HG03342 (cell line): ENCODE measurements around the gene DCBLD2.

Source experiments
- ATAC-seq: cut with Tn5 transposase; IDR thresholded peaks from one replicate; pipeline ENCODE4 v1.9.1; 2021; ENCODE audit warnings: mild to moderate bottlenecking, moderate library complexity; ENCODE audit not compliant: unreplicated experiment

DCBLD2 gene

DNA sequence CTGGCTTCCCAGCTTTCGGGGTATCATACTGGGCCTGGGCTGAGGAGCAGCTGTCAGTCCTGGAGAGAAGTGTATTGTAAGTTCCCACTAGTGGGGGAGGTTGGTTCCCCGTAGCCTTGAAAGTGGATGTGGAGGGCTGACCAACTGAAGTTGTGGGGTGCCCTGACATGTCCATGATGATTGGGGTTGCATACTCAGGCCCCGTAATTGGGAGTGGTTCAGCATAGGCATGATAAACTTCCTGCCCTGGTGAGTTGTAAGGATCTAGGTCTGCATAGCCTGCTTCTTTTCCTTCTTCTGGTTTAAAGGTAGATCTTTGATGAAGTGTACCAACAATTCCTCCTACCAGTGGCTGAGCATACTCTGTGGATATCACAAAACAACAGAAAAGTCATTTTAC lies 102.0 kb downstream of the DCBLD2 start:
- no peak for ATAC-seq

DNA sequence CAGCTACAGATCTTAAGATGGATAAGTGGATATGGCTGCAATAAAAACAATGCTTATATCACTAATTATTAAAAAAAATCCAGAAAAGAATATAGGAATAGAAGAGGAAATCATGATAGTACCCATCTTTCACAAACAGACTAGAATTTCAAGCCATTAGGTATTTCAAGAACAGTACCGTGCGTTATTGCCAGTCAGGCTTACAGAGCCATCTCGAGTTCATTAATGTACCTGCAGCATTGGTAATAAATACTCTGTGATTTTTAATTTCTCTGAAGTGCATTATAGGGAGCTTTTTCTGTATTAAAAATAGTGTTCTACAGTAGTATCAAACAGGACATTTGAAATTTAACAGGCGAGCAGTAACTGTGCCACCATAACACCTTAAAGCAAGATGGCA lies 102.7 kb downstream of the DCBLD2 start:
- ATAC-seq: no peak

GRCh38 chr3:98797905-98798304 lies 103.6 kb downstream of the DCBLD2 start:
- ATAC-seq: no peak

DNA sequence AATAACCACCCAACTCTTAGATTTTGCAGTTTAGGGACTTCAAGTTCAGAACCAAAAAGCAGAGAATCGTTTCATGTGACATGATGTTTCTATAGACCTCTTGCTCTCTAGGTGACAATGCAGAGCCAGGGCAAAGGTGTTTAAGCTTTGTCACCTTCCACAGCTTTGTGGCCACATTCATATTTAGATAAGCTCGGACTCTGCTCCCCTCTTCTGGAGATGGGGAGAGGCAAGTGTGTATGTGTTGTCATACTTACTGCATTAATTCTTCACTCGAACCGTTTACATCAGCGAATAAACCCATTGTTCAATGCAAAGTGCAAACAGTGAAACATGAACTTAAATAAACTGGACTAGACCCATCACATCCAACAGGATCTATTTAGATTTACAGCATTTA lies 105.2 kb downstream of the DCBLD2 start:
- ATAC-seq: no peak

DNA sequence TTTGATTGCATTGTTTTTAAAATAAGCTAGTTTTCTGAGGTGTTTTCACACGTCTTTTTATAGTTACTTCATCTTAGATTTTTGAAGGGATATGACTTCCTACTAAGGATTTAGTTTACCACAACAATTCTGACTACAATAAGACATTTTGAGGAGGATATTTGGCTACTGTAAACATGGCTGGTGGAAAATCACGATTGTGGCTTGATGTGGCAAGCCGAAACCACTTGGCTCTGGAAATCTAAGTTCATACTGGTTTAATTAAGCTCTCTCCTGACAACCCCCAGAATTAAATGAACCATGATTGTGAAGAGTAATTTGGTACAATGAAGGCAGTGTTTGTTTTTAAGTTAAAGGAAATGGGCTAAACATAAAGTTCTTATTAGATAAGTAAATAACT lies 107.5 kb downstream of the DCBLD2 start:
- no peak for ATAC-seq

DNA sequence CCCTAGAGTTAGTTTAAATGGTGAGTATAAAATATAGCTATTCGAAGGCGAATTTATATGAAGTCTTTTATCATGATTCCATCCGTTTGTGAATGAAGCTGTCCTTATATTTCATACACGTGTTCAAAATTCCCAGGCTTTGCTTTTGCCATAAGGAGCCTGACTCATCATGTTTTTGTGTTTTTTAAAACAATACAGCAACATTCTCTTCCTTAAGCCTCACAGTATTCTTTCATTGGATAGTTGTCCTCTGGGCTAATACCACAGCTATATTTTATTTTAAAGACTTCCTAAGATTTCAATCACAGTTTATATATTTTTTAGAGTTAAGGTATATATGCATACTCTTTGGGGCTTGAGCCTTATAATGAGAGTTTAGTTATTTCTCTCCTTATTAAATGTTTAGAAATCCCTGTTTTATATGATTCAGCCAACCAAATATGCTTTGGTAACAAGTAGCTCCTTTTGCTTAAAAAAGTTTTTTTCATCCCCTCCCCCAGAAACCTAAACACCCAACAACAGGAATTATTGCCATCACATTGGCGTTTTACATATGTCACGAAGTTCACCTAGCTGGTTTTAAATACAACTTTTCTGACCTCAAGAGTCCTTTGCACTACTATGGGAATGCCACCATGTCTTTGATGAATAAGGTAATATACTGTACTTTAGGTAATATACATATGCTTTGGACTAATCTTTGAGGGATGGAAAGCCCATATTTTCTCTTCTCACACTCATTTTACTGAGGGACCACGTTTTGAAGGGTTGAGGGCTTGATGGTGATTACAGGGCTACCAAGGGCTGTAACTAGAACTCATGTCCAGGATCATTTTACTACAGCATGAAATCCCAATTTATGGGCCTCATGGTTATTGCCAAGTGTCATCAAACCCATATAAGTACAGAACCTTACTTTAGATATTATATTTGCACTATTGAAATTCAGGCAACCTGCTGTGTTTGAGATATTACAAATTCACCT lies 109.9 kb downstream of the DCBLD2 start:
- no peak for ATAC-seq

GRCh38 chr3:98788651-98789050 lies 112.8 kb downstream of the DCBLD2 start:
- no peak for ATAC-seq

DNA sequence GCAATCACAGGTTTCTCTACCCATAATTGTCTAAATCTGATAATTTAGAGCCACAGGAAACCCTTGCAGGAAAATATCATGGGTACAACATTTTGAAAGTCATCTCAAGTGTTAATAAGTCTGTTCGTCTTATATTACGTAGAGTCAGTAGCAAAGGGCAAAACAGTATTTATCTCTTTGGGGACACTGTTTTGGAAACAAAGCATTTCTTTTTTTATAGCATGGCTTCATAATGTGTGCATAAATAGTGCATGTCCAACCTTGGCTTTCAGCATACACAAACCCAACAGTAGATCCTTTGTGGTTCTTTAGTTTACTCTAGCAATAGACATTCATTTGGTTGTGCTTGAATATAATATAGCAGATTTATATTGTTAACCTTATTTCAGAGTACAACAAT lies 114.3 kb downstream of the DCBLD2 start:
- ATAC-seq: no peak

DNA sequence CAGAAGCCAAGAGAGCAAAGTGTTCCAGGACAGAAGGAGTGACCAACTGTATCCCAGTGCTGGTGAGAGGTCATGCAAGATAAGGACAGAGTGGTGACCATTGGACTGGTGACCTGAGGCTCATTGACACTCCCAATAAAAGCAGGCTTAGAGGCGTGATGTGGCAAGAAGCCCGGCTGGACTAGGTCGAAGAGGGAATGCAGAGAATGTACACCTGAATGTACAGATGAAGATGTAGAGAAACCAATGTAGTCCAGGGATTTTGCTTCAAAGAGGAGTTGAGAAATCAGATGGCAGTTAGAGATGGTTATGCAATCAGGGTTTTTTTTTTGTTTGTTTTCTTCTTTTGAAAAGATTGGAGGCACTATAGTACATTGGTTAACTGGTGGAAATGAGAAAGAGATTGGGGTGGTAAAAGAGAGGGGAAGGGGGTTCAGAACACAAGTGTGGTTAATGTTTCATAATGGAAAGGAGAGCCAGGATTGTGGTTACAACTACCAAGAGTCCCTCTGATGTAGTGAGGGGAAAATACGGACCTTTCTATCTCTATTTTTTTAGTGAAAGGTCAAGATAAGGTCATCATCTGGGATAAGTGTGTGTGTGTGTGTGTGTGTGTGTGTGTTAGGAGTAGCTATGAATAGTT lies 115.0 kb downstream of the DCBLD2 start:
- ATAC-seq: no peak

DNA sequence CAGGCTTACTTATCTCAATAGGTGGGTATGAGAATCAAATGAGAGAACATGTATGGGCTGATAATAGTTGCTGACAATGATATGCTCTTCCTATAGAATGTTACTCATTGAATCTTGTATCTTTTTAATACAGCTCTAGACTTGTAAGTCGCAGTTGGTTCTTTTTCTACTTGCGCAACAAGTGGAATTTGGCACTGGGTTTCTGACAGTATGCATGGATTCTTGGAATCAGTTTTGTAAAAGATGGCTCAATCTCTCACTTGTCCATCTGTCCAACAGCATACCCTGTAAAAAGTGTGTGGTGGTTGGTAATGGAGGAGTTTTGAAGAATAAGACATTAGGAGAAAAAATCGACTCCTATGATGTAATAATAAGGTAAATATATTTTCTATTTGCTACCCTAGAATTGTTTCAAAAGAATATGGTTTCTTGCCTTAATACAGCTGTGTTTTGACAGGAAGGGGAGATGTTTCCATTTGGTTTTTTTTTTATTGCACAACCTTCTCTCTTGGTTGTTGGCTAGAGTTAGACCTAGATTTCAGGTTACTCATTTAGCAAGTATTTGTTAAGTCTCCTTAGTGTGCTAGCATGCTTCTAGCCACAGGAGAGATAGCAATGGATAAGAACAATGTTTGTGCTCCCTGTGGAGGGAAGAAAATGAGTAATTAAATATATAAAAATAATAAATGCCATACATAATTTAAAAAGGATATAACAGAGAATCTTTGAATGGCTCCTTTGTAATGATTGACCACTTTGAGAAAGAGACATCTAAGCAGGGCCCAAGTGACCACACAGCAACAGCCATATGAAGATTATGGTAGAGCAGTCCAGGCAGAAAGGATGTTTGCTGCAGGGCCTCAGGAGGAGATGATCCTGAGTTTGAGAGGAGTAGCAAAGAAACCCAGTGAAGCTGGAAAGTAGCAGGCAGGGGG lies 116.6 kb downstream of the DCBLD2 start:
- no peak for ATAC-seq

GRCh38 chr3:98784042-98784441 lies 117.5 kb downstream of the DCBLD2 start:
- ATAC-seq: no peak

- no peak for ATAC-seq
Observed at GRCh38 chr3:98782824-98783500, 118.5 kb downstream of the DCBLD2 start.

GRCh38 chr3:98780343-98780742 lies 121.2 kb downstream of the DCBLD2 start:
- no peak for ATAC-seq

DNA sequence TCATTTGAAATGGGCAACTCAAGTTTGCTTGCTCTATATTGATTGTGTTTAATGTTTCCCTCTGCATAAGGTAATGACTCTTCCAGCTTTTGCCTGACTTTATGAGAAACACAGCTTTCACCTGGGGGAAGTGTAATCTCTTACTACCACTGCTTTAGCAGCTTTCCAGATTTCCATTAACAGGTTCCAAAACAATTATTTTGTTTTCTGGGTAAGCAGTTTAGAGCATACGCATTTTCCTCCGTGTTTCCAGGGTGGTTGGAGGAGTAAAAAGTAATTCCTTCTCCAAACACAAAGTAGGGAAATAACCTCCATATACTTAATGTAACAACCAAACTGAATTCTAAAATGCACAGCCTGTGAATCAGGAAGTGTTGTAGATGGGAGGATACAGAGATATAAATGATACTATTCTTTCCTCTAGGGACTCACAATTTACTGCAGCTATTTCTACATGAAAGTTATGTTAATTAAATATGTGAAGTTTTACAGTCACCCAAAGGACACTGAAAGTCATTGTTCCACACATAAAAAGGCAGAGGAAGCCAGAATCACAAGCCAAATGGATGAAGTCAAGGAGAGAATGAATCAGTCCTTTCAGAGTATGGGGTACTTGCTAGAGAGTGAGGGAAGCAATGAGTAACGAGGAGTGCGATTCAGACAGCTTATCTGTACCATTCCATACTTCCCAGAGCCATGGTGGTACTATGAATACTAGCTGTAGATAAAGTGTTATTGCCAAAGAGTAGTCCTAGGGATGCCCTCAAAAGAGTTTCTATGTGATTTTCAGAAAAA lies 121.8 kb downstream of the DCBLD2 start:
- no peak for ATAC-seq

DNA sequence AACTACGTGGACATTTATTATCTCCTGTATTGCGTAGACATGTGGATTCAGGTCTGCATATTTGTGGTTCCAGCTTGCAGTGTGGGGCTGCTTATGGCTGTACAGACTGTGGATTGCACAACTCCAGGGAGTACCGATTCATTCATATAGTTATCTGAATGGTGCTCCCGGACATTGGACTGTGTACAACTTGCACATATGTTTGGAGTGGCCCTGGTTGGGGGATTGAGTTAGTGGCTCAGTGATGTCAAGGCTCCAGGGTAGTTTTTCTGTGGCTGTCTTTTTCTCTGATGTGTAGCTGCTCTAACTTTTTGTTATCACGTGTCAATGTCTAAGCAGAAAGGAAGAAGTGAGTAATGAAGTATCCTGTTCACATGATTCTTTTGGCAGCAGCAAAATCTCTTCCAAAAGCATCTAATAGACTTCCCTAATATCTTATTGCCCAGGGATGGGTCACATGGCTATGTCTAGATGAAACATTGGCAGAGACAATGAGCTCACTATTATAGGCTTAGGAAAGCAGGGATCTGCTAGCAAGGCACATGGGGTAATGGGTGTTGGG lies 122.6 kb downstream of the DCBLD2 start:
- ATAC-seq: no peak

DNA sequence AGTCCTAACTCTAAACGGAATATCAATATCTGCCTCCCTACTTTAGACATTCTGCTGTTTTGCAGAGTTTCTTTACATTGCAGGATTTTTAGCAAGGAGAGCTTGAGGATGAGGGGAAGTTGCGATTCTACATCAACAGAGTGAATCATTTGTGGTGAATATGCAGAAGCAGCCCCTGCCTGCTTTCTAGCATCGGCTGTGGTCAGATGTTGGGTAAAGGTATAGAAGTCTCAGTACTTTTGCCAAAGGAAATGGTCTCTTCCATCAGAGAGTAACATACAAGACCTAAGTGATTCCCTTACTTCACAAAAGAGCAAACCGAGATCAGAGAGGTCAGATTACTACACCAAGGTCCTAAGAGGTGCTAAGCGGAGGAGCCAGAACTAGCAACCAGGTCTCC lies 123.1 kb downstream of the DCBLD2 start:
- ATAC-seq: no peak

DNA sequence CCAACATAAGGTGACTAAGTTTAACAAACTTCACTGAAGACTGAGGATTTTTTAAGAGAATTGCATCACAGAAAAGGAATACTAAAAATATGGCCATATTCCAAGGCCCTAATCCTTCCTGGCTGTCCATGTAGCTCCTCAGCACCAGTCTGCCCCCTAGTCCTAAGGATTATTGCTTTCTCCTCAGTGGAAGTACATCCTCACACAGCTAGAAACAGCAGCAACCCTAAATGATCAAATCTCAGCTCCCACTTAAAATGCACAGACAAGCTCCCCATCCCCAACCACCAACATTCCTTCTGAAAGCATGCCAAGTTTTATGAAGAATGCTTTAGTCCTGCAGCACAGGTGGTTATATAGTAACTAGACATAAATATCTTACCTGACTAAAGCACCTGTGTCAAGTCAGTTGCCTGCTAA lies 123.7 kb downstream of the DCBLD2 start:
- no peak for ATAC-seq

DNA sequence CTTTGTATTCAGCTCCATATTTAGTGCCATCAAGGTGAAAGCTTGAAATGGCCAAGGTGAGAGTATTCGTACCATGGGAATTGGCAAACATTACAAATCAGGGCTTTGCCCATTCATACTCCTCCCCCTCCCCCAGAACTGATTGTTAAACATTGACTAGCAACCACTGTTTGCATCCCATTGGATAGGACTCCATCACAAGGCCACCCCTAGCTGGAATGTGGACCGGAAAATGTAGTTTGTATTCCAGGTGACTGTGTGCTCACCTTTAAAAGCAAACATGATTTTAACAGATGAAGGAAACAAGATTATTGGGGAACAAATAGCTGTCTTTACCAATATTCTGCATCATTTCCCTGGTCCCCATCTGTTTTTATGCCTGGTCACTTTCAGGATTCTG lies 124.2 kb downstream of the DCBLD2 start:
- no peak for ATAC-seq

DNA sequence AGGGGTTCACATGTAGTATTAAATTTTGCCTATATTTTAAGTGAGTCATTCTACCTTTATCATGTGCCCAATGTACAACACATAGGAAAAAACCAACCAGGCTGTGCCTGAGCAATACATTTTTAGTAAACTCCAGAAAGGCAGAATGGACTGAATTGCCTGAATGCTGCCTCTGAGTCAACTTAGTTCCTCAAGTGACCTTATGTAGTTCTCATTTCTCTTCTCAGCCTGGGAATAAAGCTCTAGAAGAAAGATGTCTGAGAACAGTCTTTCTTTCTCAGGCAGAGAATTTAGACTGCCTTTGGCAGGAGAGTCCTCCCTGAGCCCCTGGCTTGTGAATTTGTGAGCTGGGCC lies 125.4 kb downstream of the DCBLD2 start:
- no peak for ATAC-seq
